A673 (cell line): ENCODE data around the gene SEC22A. TPM values are rescaled to one million over a fixed set of nuclear protein-coding genes. Genes with fewer than 3 reads are reported as not detected.

ENCODE experiments used
- Bru-seq: library from RNA; stranded (reverse); fragments of 400-500 nt; gene quantifications from one replicate; lab custom pipeline; 2021; lab: Mats Ljungman, UMichigan
- BruChase-seq, 2 experiments: library from RNA; stranded (reverse); fragments of 400-500 nt; gene quantifications; one replicate each; lab custom pipeline; 2021; lab: Mats Ljungman, UMichigan
- BruUV-seq: library from RNA; stranded (reverse); fragments of 400-500 nt; replicated peaks from 2 replicates; lab custom pipeline; 2021; lab: Mats Ljungman, UMichigan
- CTCF ChIA-PET: fragments of 300-600 bp; sonication (Branson Sonifier 250); formaldehyde crosslinking; loops from one replicate; lab custom pipeline; 2022; ENCODE audit warnings: antibody characterized with exemption; lab: Charles Lee
- POLR2A ChIA-PET: fragments of 300-600 bp; sonication (Branson Sonifier 250); formaldehyde crosslinking; loops from one replicate; lab custom pipeline; 2022; ENCODE audit warnings: antibody characterized with exemption; ENCODE audit not compliant: low non-redundant PET; lab: Charles Lee
- DNase-seq: peaks from one replicate; pipeline ENCODE4 v3.0.0-alpha.2; 2015; ENCODE audit warnings: low spot score
- H3K27ac ChIP-seq: fragments of 200-600 bp; sonication (generic); 2 replicates; pipeline ENCODE4 v1.5.1; 2016; ENCODE audit warnings: mixed run types, low read depth, mild to moderate bottlenecking, mixed read lengths, antibody characterized with exemption, low read length; ENCODE audit not compliant: poor library complexity, severe bottlenecking
- H3K27me3 ChIP-seq: fragments of 200-600 bp; sonication (generic); replicated peaks from 2 replicates; pipeline ENCODE4 v1.6.1; 2017; ENCODE audit warnings: mixed run types, low read depth, mild to moderate bottlenecking, mixed read lengths, antibody characterized with exemption, low read length; ENCODE audit not compliant: insufficient read depth, poor library complexity
- H3K36me3 ChIP-seq: fragments of 200-600 bp; sonication (generic); 2 replicates; pipeline ENCODE4 v1.6.1; 2016; ENCODE audit warnings: mixed run types, mild to moderate bottlenecking, mixed read lengths, antibody characterized with exemption, low read length; ENCODE audit not compliant: insufficient read depth, poor library complexity, severe bottlenecking
- H3K4me1 ChIP-seq: fragments of 200-600 bp; sonication (generic); 2 replicates; pipeline ENCODE4 v1.6.1; 2017; ENCODE audit warnings: mixed run types, mild to moderate bottlenecking, mixed read lengths, antibody characterized with exemption, low read length; ENCODE audit not compliant: insufficient read depth, poor library complexity, severe bottlenecking
- H3K4me3 ChIP-seq: fragments of 200-600 bp; sonication (generic); 2 replicates; pipeline ENCODE4 v1.5.1; 2016; ENCODE audit warnings: low read depth, mixed run types, mild to moderate bottlenecking, mixed read lengths, low read length; ENCODE audit not compliant: poor library complexity, severe bottlenecking
- H3K9me3 ChIP-seq: fragments of 200-600 bp; sonication (generic); 2 replicates; pipeline ENCODE4 v1.6.1; 2016; ENCODE audit warnings: mixed run types, low read depth, mild to moderate bottlenecking, mixed read lengths, antibody characterized with exemption, low read length; ENCODE audit not compliant: poor library complexity, severe bottlenecking
- CTCF ChIP-seq: fragments of 300-800, 200-600 bp; sonication (generic); conservative IDR thresholded peaks from 2 replicates; pipeline ENCODE4 v1.5.1; 2017; ENCODE audit warnings: low read depth, mild to moderate bottlenecking, antibody characterized with exemption, low read length, moderate library complexity, mixed read lengths
- EZH2 ChIP-seq: fragments of 200-600 bp; sonication (generic); IDR thresholded peaks from 2 replicates; pipeline ENCODE4 v1.6.1; 2017; ENCODE audit warnings: borderline replicate concordance, low read depth, mild to moderate bottlenecking, mixed read lengths, antibody characterized with exemption, low read length; ENCODE audit not compliant: poor library complexity, severe bottlenecking
- intact Hi-C: fragments of 100-400 bp; cut with micrococcal nuclease; formaldehyde crosslinking; loops from one replicate; pipeline ENCODE4 v1.10.0; 2022; ENCODE audit not compliant: unreplicated experiment
- long read RNA-seq: library from polyadenylated mRNA; stranded (forward); transcript quantifications from one replicate; pipeline ENCODE4 v2.0.0, GENCODE V29; 2022
- total RNA-seq: library from RNA; stranded (reverse); gene quantifications from 2 replicates; pipeline ENCODE4 v1.2.3, GENCODE V29; 2021

Gene SEC22A
- total RNA-seq = 21.0 and 21.6 TPM in 2 replicates
- Bru-seq, nascent RNA = percentile 77 among the genes with signal in this experiment
- BruChase-seq, experiment 1, labeled RNA remaining after a 2-hour chase = percentile 71 among the genes with signal in this experiment
- BruChase-seq, experiment 2, labeled RNA remaining after a 6-hour chase = percentile 71 among the genes with signal in this experiment
- long read RNA-seq, full-length matches to known transcripts = 48 of 65 reads
- long read RNA-seq, partial matches to known transcripts = 10 of 65 reads
- long read RNA-seq, other reads (novel, unspliced or antisense) = 7 of 65 reads

GRCh38 chr3:123201557-123202427, at the start of gene SEC22A:
Gene SEC22A, plus strand, starts transcription at chr3:123201943. Its CDS starts 7,275 bp downstream, at chr3:123209218.
- intact Hi-C loops = no loop called here
- no TSS peak for BruUV-seq
- Histone ChIP-seq H3K27ac (peak within 1 kb of the TSS; percentile 53), H3K9me3 (no peaks in the 10 kb centered on the region), H3K36me3 (no peaks in the 10 kb centered on the region), H3K4me3 (peak within 1 kb of the TSS; percentile 73), H3K4me1 (peaks cover 7% of the 10 kb centered on the region), H3K27me3 (no peaks in the 10 kb centered on the region)
- TF ChIP-seq EZH2 (no peak), CTCF (no peak)
- ChIA-PET CTCF (no interaction called here), POLR2A (interaction anchor here (0.5 kb wide), 1 partner anchor 12 kb away, joined by 7 read pairs; no protein-coding TSS in a partner anchor)
- peak; percentile 96 for DNase-seq

- H3K36me3 ChIP-seq = peaks cover 22% of the 10 kb centered on the region
- no peaks in the 10 kb centered on the region for H3K9me3 ChIP-seq
- H3K27me3 ChIP-seq = no peaks in the 10 kb centered on the region
- BruUV-seq = no TSS peak
- peak; percentile 20 for DNase-seq
- peak overlapping the region; percentile 73 for H3K27ac ChIP-seq
- intact Hi-C loops = loop anchor here (5.0 kb wide), 1 partner anchor 105 kb away; no protein-coding TSS in a partner anchor
- TF ChIP-seq EZH2 (no peak), CTCF (no peak)
- peaks cover 23% of the 10 kb centered on the region for H3K4me1 ChIP-seq
- ChIA-PET POLR2A (interaction anchor here (0.7 kb wide), 1 partner anchor 430 kb away, joined by 10 read pairs; no protein-coding TSS in a partner anchor), CTCF (no interaction called here)
- H3K4me3 ChIP-seq = no peak overlapping the region
Measured at GRCh38 chr3:123152687-123153086, 49.1 kb upstream of the SEC22A start.
